ENCODE data around the gene CIAPIN1.

Gene CIAPIN1

GRCh38 chr16:57381791-57382534 is 65.2 kb downstream of the CIAPIN1 start:
- DNase-seq: no peak

DNA sequence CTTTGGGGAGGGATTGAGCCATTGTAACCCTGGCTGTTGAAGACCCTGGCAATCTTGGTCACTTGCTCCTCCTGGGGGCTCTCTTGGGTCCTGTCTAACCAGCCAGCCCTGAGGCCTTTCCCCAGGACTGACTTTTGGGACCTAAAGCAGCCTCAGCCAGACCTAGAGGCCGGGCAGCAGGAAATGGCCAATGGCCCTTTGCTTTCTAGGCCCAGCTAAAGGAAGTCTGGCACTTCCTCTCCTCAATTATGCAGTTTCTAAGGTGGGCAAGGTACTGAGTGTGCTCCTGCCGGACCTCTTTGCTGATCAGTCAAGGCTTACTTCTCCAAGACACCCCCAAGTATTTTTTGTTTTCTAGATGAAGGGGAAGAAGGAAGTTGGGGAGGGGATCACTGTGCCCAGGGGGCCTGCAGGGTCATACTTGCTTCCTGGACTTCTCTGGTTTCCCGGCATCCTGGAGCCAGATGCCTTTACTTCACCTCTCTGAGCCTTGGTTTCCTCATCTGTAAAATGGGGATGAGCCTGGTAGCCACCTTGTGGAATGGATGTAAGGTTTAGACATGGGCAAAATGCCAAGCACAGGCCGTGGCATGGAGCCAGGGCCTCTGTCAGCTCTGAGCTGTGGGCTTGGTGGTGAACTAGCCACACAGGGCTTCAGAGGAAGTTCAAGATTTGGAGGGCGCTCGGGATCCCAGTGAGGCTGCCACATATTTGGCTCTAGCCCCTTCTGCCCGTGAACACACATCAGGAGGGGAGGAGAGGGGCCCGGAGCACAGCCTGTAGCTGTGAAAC is 66.3 kb downstream of the CIAPIN1 start:
- DNase-seq: no peak

- DNase-seq: no peak
These were observed 67.6 kb downstream of the CIAPIN1 start for GRCh38 chr16:57379579-57379978.
